Karpas-422 (cell line): Measurements from ENCODE around the gene SEC14L6. TPM values are rescaled to one million over a fixed set of nuclear protein-coding genes. Genes with fewer than 3 reads are reported as not detected.
"Not testable (repeated sequence)": the region's sequence is repeated elsewhere in the genome, so short reads cannot be mapped to it uniquely, and the experiment has no call there.

ENCODE experiments used
- DNase-seq: peaks from one replicate; pipeline ENCODE4 v3.0.0-alpha.2; 2015
- H2AFZ ChIP-seq: fragments of 200-600 bp; sonication (generic); 2 replicates; pipeline ENCODE4 v1.6.1; 2014; ENCODE audit warnings: antibody characterized with exemption, low read length, mixed read lengths
- H3K27ac ChIP-seq: fragments of 200-600 bp; sonication (generic); 2 replicates; pipeline ENCODE4 v1.5.1; 2014; ENCODE audit warnings: mild to moderate bottlenecking, low read length, moderate library complexity
- H3K27me3 ChIP-seq: fragments of 200-600 bp; sonication (generic); 2 replicates; pipeline ENCODE4 v1.6.1; 2014; ENCODE audit warnings: low read length, mixed read lengths
- H3K36me3 ChIP-seq: fragments of 200-600 bp; sonication (generic); 2 replicates; pipeline ENCODE4 v1.6.1; 2014; ENCODE audit warnings: low read length, mixed read lengths; ENCODE audit not compliant: insufficient read depth
- H3K4me1 ChIP-seq: fragments of 200-600 bp; sonication (generic); 2 replicates; pipeline ENCODE4 v1.6.1; 2014; ENCODE audit warnings: mild to moderate bottlenecking, low read length, mixed read lengths
- H3K4me2 ChIP-seq: fragments of 200-600 bp; sonication (generic); 2 replicates; pipeline ENCODE4 v1.6.1; 2014; ENCODE audit warnings: low read length, low read depth, mild to moderate bottlenecking; ENCODE audit not compliant: poor library complexity, severe bottlenecking
- H3K4me3 ChIP-seq: fragments of 200-600 bp; sonication (generic); 2 replicates; pipeline ENCODE4 v1.5.1; 2014; ENCODE audit warnings: mild to moderate bottlenecking, antibody characterized with exemption, low read length, mixed read lengths
- H3K79me2 ChIP-seq: fragments of 200-600 bp; sonication (generic); 2 replicates; pipeline ENCODE4 v1.6.1; 2014; ENCODE audit warnings: mild to moderate bottlenecking, low read length, mixed read lengths
- H3K9ac ChIP-seq: fragments of 200-600 bp; sonication (generic); 2 replicates; pipeline ENCODE4 v1.6.0; 2014; ENCODE audit warnings: low read length
- H3K9me2 ChIP-seq: fragments of 200-600 bp; sonication (generic), shearing (Covaris generic); replicated peaks from 2 replicates; pipeline ENCODE4 v1.6.0; 2014; ENCODE audit warnings: mild to moderate bottlenecking, low read length, moderate library complexity; ENCODE audit not compliant: insufficient read depth
- H3K9me3 ChIP-seq: fragments of 300-700, 200-600 bp; sonication (generic); 2 replicates; pipeline ENCODE4 v1.6.1; 2014; ENCODE audit warnings: low read length, mixed read lengths
- H4K20me1 ChIP-seq: fragments of 200-600 bp; sonication (generic); 2 replicates; pipeline ENCODE4 v1.6.1; 2014; ENCODE audit warnings: mild to moderate bottlenecking, antibody characterized with exemption, low read length, low read depth; ENCODE audit not compliant: insufficient read depth
- total RNA-seq: library from RNA; depleted of rRNA; stranded (reverse); fragments of >200 nt; shearing (Covaris generic); gene quantifications from 2 replicates; pipeline ENCODE4 v1.2.3, GENCODE V29; 2014; ENCODE audit warnings: low replicate concordance; rRNA removed

SEC14L6 gene
- total RNA-seq: not detected in 2 replicates

GRCh38 chr22:30546616-30547015, at the start of gene SEC14L6:
Gene SEC14L6, minus strand, starts transcription at chr22:30546741. Its CDS starts 59 bp downstream, at chr22:30546682.
- no peaks in the 10 kb centered on the region for H3K27me3 ChIP-seq
- no peak within 1 kb of the TSS for H3K4me3 ChIP-seq
- no peak within 1 kb of the TSS for H3K9ac ChIP-seq
- H3K36me3 ChIP-seq: no peaks in the 10 kb centered on the region
- no peaks in the 10 kb centered on the region for H3K9me3 ChIP-seq
- no peak within 1 kb of the TSS for H3K4me2 ChIP-seq
- H3K27ac ChIP-seq: no peak within 1 kb of the TSS
- H3K79me2 ChIP-seq: no peaks in the 10 kb centered on the region
- H2AFZ ChIP-seq: no peak within 1 kb of the TSS
- H3K4me1 ChIP-seq: no peaks in the 10 kb centered on the region
- no peaks in the 10 kb centered on the region for H3K9me2 ChIP-seq
- DNase-seq: no peak
- no peaks in the 10 kb centered on the region for H4K20me1 ChIP-seq

GRCh38 chr22:30596199-30596598, 49.7 kb upstream of the SEC14L6 start:
- peaks cover 4% of the 10 kb centered on the region for H3K4me1 ChIP-seq
- no peaks in the 10 kb centered on the region for H3K9me2 ChIP-seq
- H3K4me3 ChIP-seq: no peak overlapping the region
- no peaks in the 10 kb centered on the region for H4K20me1 ChIP-seq
- H3K4me2 ChIP-seq: no peak overlapping the region
- H3K27ac ChIP-seq: no peak overlapping the region
- no peaks in the 10 kb centered on the region for H3K36me3 ChIP-seq
- no peak for DNase-seq
- no peak overlapping the region for H2AFZ ChIP-seq
- no peaks in the 10 kb centered on the region for H3K9me3 ChIP-seq
- peaks cover 5% of the 10 kb centered on the region for H3K79me2 ChIP-seq
- H3K27me3 ChIP-seq: no peaks in the 10 kb centered on the region
- H3K9ac ChIP-seq: no peak overlapping the region

GRCh38 chr22:30592360-30592713, 45.8 kb upstream of the SEC14L6 start:
- H3K9me3 ChIP-seq, H3K9me2 ChIP-seq, H2AFZ ChIP-seq, H3K27ac ChIP-seq, H3K27me3 ChIP-seq, DNase-seq: not testable (repeated sequence)
- Histone ChIP-seq H3K4me1 (peaks cover 16% of the 10 kb centered on the region), H3K4me2 (peak overlapping the region; percentile 77), H3K79me2 (peaks cover 33% of the 10 kb centered on the region), H3K9ac (0 out of 2 replicates have a peak overlapping the region, but pooled peaks have one; percentile 34), H3K4me3 (peak overlapping the region; percentile 52; the same call in 1 of the 2 replicates), H4K20me1 (peaks cover 13% of the 10 kb centered on the region), H3K36me3 (peaks cover 22% of the 10 kb centered on the region)

GRCh38 chr22:30591588-30592359, 45.2 kb upstream of the SEC14L6 start, which contains the start of gene PES1:
Gene PES1, minus strand, starts transcription at chr22:30591910. Its CDS starts 77 bp downstream, at chr22:30591833.
- no peaks in the 10 kb centered on the region for H3K9me2 ChIP-seq
- peak within 1 kb of the TSS; percentile 67; the same call in 1 of the 2 replicates for H3K27ac ChIP-seq
- peak within 1 kb of the TSS; percentile 75 for H3K4me3 ChIP-seq
- H3K4me2 ChIP-seq: peak within 1 kb of the TSS; percentile 77
- H3K4me1 ChIP-seq: peaks cover 16% of the 10 kb centered on the region
- peaks cover 13% of the 10 kb centered on the region for H4K20me1 ChIP-seq
- peaks cover 28% of the 10 kb centered on the region for H3K36me3 ChIP-seq
- peaks cover 33% of the 10 kb centered on the region for H3K79me2 ChIP-seq
- peak; percentile 99 for DNase-seq
- peak within 1 kb of the TSS; percentile 80 for H3K9ac ChIP-seq
- no peaks in the 10 kb centered on the region for H3K9me3 ChIP-seq
- H3K27me3 ChIP-seq: no peaks in the 10 kb centered on the region
- no peak within 1 kb of the TSS for H2AFZ ChIP-seq

GRCh38 chr22:30591191-30591587, 44.6 kb upstream of the SEC14L6 start:
- H3K9me3 ChIP-seq: no peaks in the 10 kb centered on the region
- H4K20me1 ChIP-seq: peaks cover 16% of the 10 kb centered on the region
- H3K9me2 ChIP-seq: no peaks in the 10 kb centered on the region
- DNase-seq: peak; percentile 52
- H3K4me2 ChIP-seq: peak overlapping the region; percentile 77
- H3K36me3 ChIP-seq: peaks cover 31% of the 10 kb centered on the region
- H3K4me1 ChIP-seq: peaks cover 16% of the 10 kb centered on the region
- H3K4me3 ChIP-seq: peak overlapping the region; percentile 75
- peaks cover 33% of the 10 kb centered on the region for H3K79me2 ChIP-seq
- H3K9ac ChIP-seq: peak overlapping the region; percentile 80
- no peak overlapping the region for H2AFZ ChIP-seq
- H3K27me3 ChIP-seq: no peaks in the 10 kb centered on the region
- no peak overlapping the region; the same call in 1 of the 2 replicates for H3K27ac ChIP-seq

- no peaks in the 10 kb centered on the region for H3K27me3 ChIP-seq
- H3K4me3 ChIP-seq: no peak overlapping the region
- peaks cover 31% of the 10 kb centered on the region for H3K79me2 ChIP-seq
- peaks cover 12% of the 10 kb centered on the region for H3K4me1 ChIP-seq
- no peak overlapping the region for H3K27ac ChIP-seq
- no peak overlapping the region for H2AFZ ChIP-seq
- no peak overlapping the region for H3K4me2 ChIP-seq
- no peak for DNase-seq
- no peak overlapping the region for H3K9ac ChIP-seq
- peaks cover 43% of the 10 kb centered on the region for H3K36me3 ChIP-seq
- no peaks in the 10 kb centered on the region for H3K9me3 ChIP-seq
- peaks cover 24% of the 10 kb centered on the region for H4K20me1 ChIP-seq
- no peaks in the 10 kb centered on the region for H3K9me2 ChIP-seq
Measured at GRCh38 chr22:30586414-30586813, 39.9 kb upstream of the SEC14L6 start.

- Histone ChIP-seq H3K79me2 (peaks cover 11% of the 10 kb centered on the region), H3K9me2 (no peaks in the 10 kb centered on the region), H3K27me3 (no peaks in the 10 kb centered on the region), H2AFZ (no peak overlapping the region), H3K36me3 (peaks cover 43% of the 10 kb centered on the region), H3K27ac (no peak overlapping the region), H3K4me1 (no peaks in the 10 kb centered on the region), H4K20me1 (peaks cover 13% of the 10 kb centered on the region), H3K9me3 (no peaks in the 10 kb centered on the region), H3K4me3 (no peak overlapping the region), H3K9ac (no peak overlapping the region), H3K4me2 (no peak overlapping the region)
- DNase-seq: no peak
Measured at GRCh38 chr22:30584441-30584840, 37.9 kb upstream of the SEC14L6 start.

GRCh38 chr22:30582788-30583545, 36.4 kb upstream of the SEC14L6 start:
- Histone ChIP-seq H4K20me1 (peaks cover 11% of the 10 kb centered on the region; the same call in 1 of the 2 replicates), H3K36me3 (peaks cover 32% of the 10 kb centered on the region), H3K4me2 (no peak overlapping the region), H3K4me3 (no peak overlapping the region), H2AFZ (no peak overlapping the region), H3K9me2 (no peaks in the 10 kb centered on the region), H3K79me2 (no peaks in the 10 kb centered on the region), H3K9ac (no peak overlapping the region), H3K4me1 (no peaks in the 10 kb centered on the region), H3K9me3 (no peaks in the 10 kb centered on the region), H3K27me3 (no peaks in the 10 kb centered on the region), H3K27ac (no peak overlapping the region)
- no peak for DNase-seq
